K562 (cell line): ENCODE data around the gene BTG2. TPM values are rescaled to one million over a fixed set of nuclear protein-coding genes. Genes with fewer than 3 reads are reported as not detected.

ENCODE experiments used
- ATAC-seq: fragments of 200-7000 bp; cut with Tn5 transposase; 3 replicates; pipeline ENCODE4 v1.9.1; 2020; ENCODE audit warnings: moderate library complexity
- BruUV-seq: library from RNA; stranded (reverse); fragments of 400-500 nt; replicated peaks from 2 replicates; lab custom pipeline; 2021; lab: Mats Ljungman, UMichigan
- CTCF ChIA-PET: fragments of 300-600 bp; formaldehyde crosslinking; extraction: SDS; loops from one replicate; lab custom pipeline; 2021; ENCODE audit warnings: low intra/inter-chr PET ratio; lab: Yijun Ruan, JAX
- POLR2A ChIA-PET: fragments of 300-600, 350-650 bp; sonication (Branson Sonifier 250); formaldehyde crosslinking; extraction: SDS; loops from one replicate; lab custom pipeline; 2021; ENCODE audit warnings: antibody characterized with exemption, inconsistent platforms; lab: Yijun Ruan, JAX
- DNase-seq, 4 experiments: peaks; one replicate each; pipeline versions ENCODE4 v3.0.0 to v3.0.0-alpha.2; 2011 to 2018; ENCODE audit warnings: low spot score in 3 of 4, mixed read lengths in 3 of 4; ENCODE audit errors: extremely low read depth in 1 of 4
- FAIRE-seq: peaks from 2 replicates; lab custom pipeline; 2011; peaks lifted over from hg19 to GRCh38; lab: Jason Lieb, UNC
- H2AFZ ChIP-seq: 2 replicates; pipeline ENCODE4 v1.6.0; 2011; ENCODE audit warnings: low read depth, low read length, control low read depth, inconsistent platforms
- H3K27ac ChIP-seq: fragments of 200-600 bp; 3 replicates; pipeline ENCODE4 v1.8.0; 2011; ENCODE audit warnings: low read depth, mild to moderate bottlenecking, control low read depth, inconsistent platforms, low read length, moderate library complexity, mixed read lengths; ENCODE audit errors: extremely low read depth
- H3K27me3 ChIP-seq, 2 experiments: fragments of 300-600 bp in 1 of 2; 2 replicates in 1 of 2; 3 replicates in 1 of 2; pipeline versions ENCODE4 v1.6.0 to v1.8.0; 2011; ENCODE audit warnings: inconsistent platforms in 2 of 2, low read length in 2 of 2, mild to moderate bottlenecking in 1 of 2, mixed read lengths in 1 of 2, moderate library complexity in 1 of 2; ENCODE audit not compliant: control insufficient read depth in 2 of 2, insufficient read depth in 2 of 2
- H3K36me3 ChIP-seq: fragments of 300-600 bp; 3 replicates; pipeline ENCODE4 v1.8.0; 2011; ENCODE audit warnings: mild to moderate bottlenecking, low read length, inconsistent platforms; ENCODE audit not compliant: control insufficient read depth, insufficient read depth
- H3K4me1 ChIP-seq, 2 experiments: fragments of 200-600 bp in 1 of 2; replicated peaks in 1 of 2; 2 replicates in 1 of 2; 3 replicates in 1 of 2; pipeline versions ENCODE4 v1.5.1 to v1.8.0; 2011; ENCODE audit warnings: inconsistent platforms in 2 of 2, low read length in 2 of 2, mild to moderate bottlenecking in 1 of 2, mixed read lengths in 1 of 2, moderate library complexity in 1 of 2; ENCODE audit not compliant: control insufficient read depth in 2 of 2, insufficient read depth in 2 of 2
- H3K4me2 ChIP-seq: 2 replicates; pipeline ENCODE4 v1.6.1; 2011; ENCODE audit warnings: low read length, control low read depth, inconsistent platforms, mixed read lengths; ENCODE audit not compliant: insufficient read depth
- H3K4me3 ChIP-seq: fragments of 200-600 bp; sonication (generic), shearing (Covaris generic); 2 replicates; pipeline ENCODE4 v1.5.1; 2016; ENCODE audit warnings: control low read depth, inconsistent platforms
- H3K79me2 ChIP-seq: fragments of 200-600 bp; 3 replicates; pipeline ENCODE4 v1.8.0; 2011; ENCODE audit warnings: low read length, inconsistent platforms; ENCODE audit not compliant: control insufficient read depth, insufficient read depth
- H3K9ac ChIP-seq, 2 experiments: 2 replicates each; pipeline versions ENCODE4 v1.6.0 to v1.6.1; 2011; ENCODE audit warnings: low read depth in 2 of 2, low read length in 2 of 2, control low read depth in 1 of 2, inconsistent platforms in 1 of 2, mild to moderate bottlenecking in 1 of 2, mixed read lengths in 1 of 2; ENCODE audit not compliant: insufficient read depth in 1 of 2
- H3K9me1 ChIP-seq: one replicate; pipeline ENCODE4 v1.6.0; 2011; ENCODE audit warnings: inconsistent platforms, mild to moderate bottlenecking, low read length, moderate library complexity; ENCODE audit not compliant: control insufficient read depth, insufficient read depth
- H3K9me3 ChIP-seq: replicated peaks from 2 replicates; pipeline ENCODE4 v1.5.1; 2011; ENCODE audit warnings: low read depth, low read length, inconsistent platforms; ENCODE audit not compliant: control insufficient read depth, insufficient read depth
- H4K20me1 ChIP-seq: replicated peaks from 2 replicates; pipeline ENCODE4 v1.6.1; 2011; ENCODE audit warnings: low read length, inconsistent platforms, mixed read lengths; ENCODE audit not compliant: control insufficient read depth, insufficient read depth
- CBFB ChIP-seq: sonication (generic); formaldehyde crosslinking; IDR thresholded peaks from 2 replicates; pipeline ENCODE4 v1.4.0; 2020; ENCODE audit warnings: mild to moderate bottlenecking, missing genetic modification reagents
- CBX1 ChIP-seq: sonication (generic); IDR thresholded peaks from 2 replicates; pipeline ENCODE4 v1.6.1; 2016; ENCODE audit warnings: antibody characterized with exemption, low read depth, mild to moderate bottlenecking
- HEY1 ChIP-seq: fragments of 250-450 bp; sonication (Bioruptor Pico); IDR thresholded peaks from 2 replicates; pipeline ENCODE4 v1.5.0; 2020; ENCODE audit warnings: mild to moderate bottlenecking, moderate library complexity, borderline replicate concordance
- HNRNPH1 ChIP-seq: fragments of 200-400 bp; formaldehyde crosslinking; optimal IDR thresholded peaks from 2 replicates; pipeline ENCODE3; 2017; ENCODE audit warnings: low read depth, mild to moderate bottlenecking, low read length, moderate library complexity
- IFI16 ChIP-seq: fragments of 250-450 bp; sonication (Bioruptor Pico); IDR thresholded peaks from 2 replicates; pipeline ENCODE4 v2.1.2; 2022; ENCODE audit warnings: mild to moderate bottlenecking, inconsistent platforms
- KAT8 ChIP-seq: fragments of 450-650 bp; IDR thresholded peaks from 2 replicates; pipeline ENCODE4 v1.6.1; 2016; ENCODE audit warnings: low read depth, mild to moderate bottlenecking
- PTRF ChIP-seq: fragments of 450-650 bp; IDR thresholded peaks from 2 replicates; pipeline ENCODE4 v1.6.1; 2016; ENCODE audit warnings: mild to moderate bottlenecking, missing genetic modification characterization, missing compliant biosample characterization
- SUPT5H ChIP-seq: fragments of 450-650 bp; IDR thresholded peaks from 2 replicates; pipeline ENCODE4 v1.6.1; 2016
- U2AF2 ChIP-seq: fragments of 200-400 bp; formaldehyde crosslinking; optimal IDR thresholded peaks from 2 replicates; pipeline ENCODE3; 2017; ENCODE audit warnings: low read depth, mild to moderate bottlenecking, low read length
- ZC3H8 ChIP-seq: fragments of 450-650 bp; IDR thresholded peaks from 2 replicates; pipeline ENCODE4 v1.6.1; 2017
- ZNF133 ChIP-seq: fragments of 250-450 bp; sonication (Bioruptor Pico); IDR thresholded peaks from 2 replicates; pipeline ENCODE4 v1.4.0; 2020; ENCODE audit warnings: mild to moderate bottlenecking
- ZNF408 ChIP-seq: fragments of 250-450 bp; sonication (Bioruptor Pico); IDR thresholded peaks from 2 replicates; pipeline ENCODE4 v1.4.0; 2020; ENCODE audit warnings: low read depth, mild to moderate bottlenecking, moderate library complexity
- ZNF436 ChIP-seq: fragments of 250-450, 450-650 bp; sonication (Bioruptor Pico); formaldehyde crosslinking; IDR thresholded peaks from 2 replicates; pipeline ENCODE4 v1.7.0; 2020; ENCODE audit warnings: mild to moderate bottlenecking
- ZSCAN32 ChIP-seq: fragments of 450-650 bp; formaldehyde crosslinking; IDR thresholded peaks from 2 replicates; pipeline ENCODE4 v1.4.0; 2020; ENCODE audit warnings: mild to moderate bottlenecking, moderate library complexity
- WGBS: fragments of 100-300 bp; shearing (Covaris generic); methylation state at CpG from one replicate; pipeline ENCODE4 v1.1.6; 2016; ENCODE audit warnings: low coverage, mixed read lengths; ENCODE audit not compliant: insufficient coverage; ENCODE audit errors: missing lambda C conversion rate; 5-methylcytosine and 5-hydroxymethylcytosine counted together
- in situ Hi-C: fragments of 300-500 bp; cut with MboI; formaldehyde crosslinking; loops from 4 replicates; pipeline ENCODE4 v1.15.0; 2018; ENCODE audit warnings: inconsistent platforms, mixed read lengths
- intact Hi-C: fragments of 100-400 bp; cut with micrococcal nuclease; formaldehyde crosslinking; loops from 2 replicates; pipeline ENCODE4 v1.14.2; 2022
- polyA plus RNA-seq, 8 experiments: library from polyadenylated mRNA; depleted of rRNA in 4 of 8; stranded (reverse) in 5 of 8; unstranded in 3 of 8; fragments of >200 nt; fragmentation: Nextera tagmentation in 2 of 8; fragmentation: Illumina TruSeq in 1 of 8; extraction: Ambion mirVana in 2 of 8; extraction: Trizol in 1 of 8; gene quantifications; 2 replicates each; pipeline versions ENCODE4 v1.2.1 to v1.2.3, GENCODE V29; 2011 to 2014; ENCODE audit warnings: inconsistent platforms in 1 of 8, missing spikeins in 1 of 8
- total RNA-seq, 7 experiments: library from RNA; depleted of rRNA in 6 of 7; stranded (reverse); fragments of >200 nt in 6 of 7; fragmentation: Illumina TruSeq in 2 of 7; extraction: Trizol in 2 of 7; gene quantifications; 2 replicates each; pipeline versions ENCODE4 v1.2.1 to v1.2.3, GENCODE V29; 2011 to 2021; ENCODE audit warnings: low replicate concordance in 1 of 7
- TF ChIP-seq, protein P1 (sequence below): fragments of 450-650 bp; IDR thresholded peaks from one replicate; pipeline ENCODE4 v1.6.1; 2018; ENCODE audit warnings: mild to moderate bottlenecking, moderate library complexity; ENCODE audit not compliant: partially characterized antibody
- TF ChIP-seq, protein P2 (sequence below): sonication (generic); formaldehyde crosslinking; IDR thresholded peaks from 2 replicates; pipeline ENCODE4 v1.5.0; 2020; ENCODE audit warnings: missing genetic modification reagents
- TF ChIP-seq, protein P3 (sequence below): fragments of 200-400 bp; formaldehyde crosslinking; IDR thresholded peaks from 2 replicates; pipeline ENCODE4 v1.6.1; 2017; ENCODE audit warnings: mild to moderate bottlenecking, low read depth, low read length, moderate library complexity

Gene BTG2
- total and polyA plus RNA-seq, 9 of the 15 experiments (the other 6 are each of a cell fraction or from before 2014, with no cell fraction given), result 2.3 to 41.9 (median 8.7) TPM

DNA sequence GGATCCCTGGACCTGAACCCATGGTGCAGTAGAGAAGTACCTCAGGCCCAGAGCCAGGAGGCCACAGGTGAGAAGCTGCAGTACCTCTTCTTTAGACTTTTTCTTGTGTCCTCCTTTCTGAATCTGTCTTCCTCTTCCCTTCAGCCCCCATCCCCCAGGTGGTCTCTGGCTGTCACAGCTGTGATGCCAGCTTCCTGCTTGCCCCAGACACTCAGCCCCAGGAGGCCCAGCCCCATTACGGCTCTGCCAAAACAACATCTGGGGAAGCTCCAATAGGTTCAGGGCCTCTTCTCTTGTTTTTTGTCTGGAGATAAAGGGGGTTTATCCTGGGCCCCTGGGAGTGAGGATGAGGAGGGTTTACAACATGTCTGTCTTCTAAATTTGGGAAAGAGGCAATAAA, 9.5 kb upstream of the BTG2 start:
- H3K4me1 ChIP-seq, result peaks cover 22 to 26% of the 10 kb centered on the region in 2 experiments
- intact Hi-C loops, result no loop called here
- no peak overlapping the region for H3K9ac ChIP-seq
- WGBS, result 83% methylated on average over 1 of the region's 1 CpG
- no peak overlapping the region for H3K4me2 ChIP-seq
- H3K4me3 ChIP-seq, result no peak overlapping the region
- peaks cover 2% of the 10 kb centered on the region for H3K9me1 ChIP-seq
- no peaks in the 10 kb centered on the region for H3K36me3 ChIP-seq
- BruUV-seq, result no TSS peak
- TF ChIP-seq ZNF133 (CRISPR knock-in tag) (no peak), U2AF2 (no peak), SUPT5H (no peak), ZNF408 (CRISPR knock-in tag) (no peak), CBX1 (no peak), CBFB (CRISPR knock-in tag) (no peak), ZNF436 (CRISPR knock-in tag) (no peak), KAT8 (no peak), ZC3H8 (no peak), PTRF (tag) (no peak), HNRNPH1 (no peak), ZSCAN32 (CRISPR knock-in tag) (no peak), IFI16 (CRISPR knock-in tag) (no peak), HEY1 (CRISPR knock-in tag) (no peak)
- TF ChIP-seq, protein P1, sequence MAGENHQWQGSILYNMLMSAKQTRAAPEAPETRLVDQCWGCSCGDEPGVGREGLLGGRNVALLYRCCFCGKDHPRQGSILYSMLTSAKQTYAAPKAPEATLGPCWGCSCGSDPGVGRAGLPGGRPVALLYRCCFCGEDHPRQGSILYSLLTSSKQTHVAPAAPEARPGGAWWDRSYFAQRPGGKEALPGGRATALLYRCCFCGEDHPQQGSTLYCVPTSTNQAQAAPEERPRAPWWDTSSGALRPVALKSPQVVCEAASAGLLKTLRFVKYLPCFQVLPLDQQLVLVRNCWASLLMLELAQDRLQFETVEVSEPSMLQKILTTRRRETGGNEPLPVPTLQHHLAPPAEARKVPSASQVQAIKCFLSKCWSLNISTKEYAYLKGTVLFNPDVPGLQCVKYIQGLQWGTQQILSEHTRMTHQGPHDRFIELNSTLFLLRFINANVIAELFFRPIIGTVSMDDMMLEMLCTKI, result no peak
- TF ChIP-seq, protein P2, sequence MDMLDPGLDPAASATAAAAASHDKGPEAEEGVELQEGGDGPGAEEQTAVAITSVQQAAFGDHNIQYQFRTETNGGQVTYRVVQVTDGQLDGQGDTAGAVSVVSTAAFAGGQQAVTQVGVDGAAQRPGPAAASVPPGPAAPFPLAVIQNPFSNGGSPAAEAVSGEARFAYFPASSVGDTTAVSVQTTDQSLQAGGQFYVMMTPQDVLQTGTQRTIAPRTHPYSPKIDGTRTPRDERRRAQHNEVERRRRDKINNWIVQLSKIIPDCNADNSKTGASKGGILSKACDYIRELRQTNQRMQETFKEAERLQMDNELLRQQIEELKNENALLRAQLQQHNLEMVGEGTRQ (CRISPR knock-in tag), result no peak
- TF ChIP-seq, protein P3, sequence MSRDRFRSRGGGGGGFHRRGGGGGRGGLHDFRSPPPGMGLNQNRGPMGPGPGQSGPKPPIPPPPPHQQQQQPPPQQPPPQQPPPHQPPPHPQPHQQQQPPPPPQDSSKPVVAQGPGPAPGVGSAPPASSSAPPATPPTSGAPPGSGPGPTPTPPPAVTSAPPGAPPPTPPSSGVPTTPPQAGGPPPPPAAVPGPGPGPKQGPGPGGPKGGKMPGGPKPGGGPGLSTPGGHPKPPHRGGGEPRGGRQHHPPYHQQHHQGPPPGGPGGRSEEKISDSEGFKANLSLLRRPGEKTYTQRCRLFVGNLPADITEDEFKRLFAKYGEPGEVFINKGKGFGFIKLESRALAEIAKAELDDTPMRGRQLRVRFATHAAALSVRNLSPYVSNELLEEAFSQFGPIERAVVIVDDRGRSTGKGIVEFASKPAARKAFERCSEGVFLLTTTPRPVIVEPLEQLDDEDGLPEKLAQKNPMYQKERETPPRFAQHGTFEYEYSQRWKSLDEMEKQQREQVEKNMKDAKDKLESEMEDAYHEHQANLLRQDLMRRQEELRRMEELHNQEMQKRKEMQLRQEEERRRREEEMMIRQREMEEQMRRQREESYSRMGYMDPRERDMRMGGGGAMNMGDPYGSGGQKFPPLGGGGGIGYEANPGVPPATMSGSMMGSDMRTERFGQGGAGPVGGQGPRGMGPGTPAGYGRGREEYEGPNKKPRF, result no peak
- in situ Hi-C loops, result no loop called here
- no peaks in the 10 kb centered on the region for H3K27me3 ChIP-seq
- no peaks in the 10 kb centered on the region for H4K20me1 ChIP-seq
- no peak for DNase-seq
- no peak overlapping the region for H3K27ac ChIP-seq
- H3K9me3 ChIP-seq, result no peaks in the 10 kb centered on the region
- ChIA-PET CTCF (no interaction called here), POLR2A (interaction anchor here (0.6 to 2.8 kb wide), 4 partner anchors 10 to 41 kb away, joined by 3 to 25 read pairs (median 7); partner anchors contain the start of gene BTG2)
- H3K79me2 ChIP-seq, result no peaks in the 10 kb centered on the region
- H2AFZ ChIP-seq, result no peak overlapping the region
- FAIRE-seq, result no peak
- ATAC-seq, result no peak
